ENCODE measurements around the gene SFMBT2. TPM values are rescaled to one million over a fixed set of nuclear protein-coding genes. Genes with fewer than 3 reads are reported as not detected.

SFMBT2 gene
- total RNA-seq, 1 experiment from 2014 or later: 0.02 TPM

- H3K36me3 ChIP-seq (ENCODE audit: control insufficient read depth in 1 of 2, insufficient read depth in 2 of 2, low read length in 2 of 2): no peaks in the 10 kb centered on the region
- DNase-seq (ENCODE audit: low read depth, low spot score) (no peak), ATAC-seq (no peak)
- 0 out of 2 replicates have a peak, but pooled peaks cover 4% of the 10 kb centered on the region for H3K27me3 ChIP-seq (ENCODE audit: insufficient read depth, low read length)
- RAD21 ChIA-PET (ENCODE audit: low non-redundant PET in 1 of 2, low total read pairs in 2 of 2, uncharacterized antibody in 2 of 2, unreplicated experiment in 2 of 2): no interaction called here
- H3K4me1 ChIP-seq (ENCODE audit: control insufficient read depth in 1 of 2, insufficient read depth in 2 of 2, low read length in 2 of 2): no peaks in the 10 kb centered on the region
- H3K9ac ChIP-seq (ENCODE audit: low read length): no peak overlapping the region
- intact Hi-C loops (cut with micrococcal nuclease): no loop called here
- no peaks in the 10 kb centered on the region for H4K20me1 ChIP-seq (ENCODE audit: insufficient read depth)
- BruUV-seq (replicated peaks): no TSS peak
- no peak overlapping the region for H2AFZ ChIP-seq (ENCODE audit: low read depth, low read length, poor library complexity, severe bottlenecking)
- no peaks in the 10 kb centered on the region for H3K9me3 ChIP-seq (ENCODE audit: control insufficient read depth in 1 of 2, insufficient read depth in 1 of 2, low read depth in 1 of 2, low read length in 2 of 2)
- no peaks in the 10 kb centered on the region for H3K79me2 ChIP-seq (ENCODE audit: insufficient read depth, low read length)
- H3K27ac ChIP-seq (ENCODE audit: low read depth, low read length): no peak overlapping the region
- H3K4me3 ChIP-seq (replicated peaks in 1 of 2; ENCODE audit: low read depth in 1 of 2, low read length in 2 of 2): no peak overlapping the region
- no peak for TF ChIP-seq FOSL1 (IDR thresholded peaks at IDR 0.05; ENCODE audit: low read depth)
- TF ChIP-seq EZH2 (IDR thresholded peaks at IDR 0.05): no peak
- TF ChIP-seq CBX3 (IDR thresholded peaks at IDR 0.05; ENCODE audit: low read depth): no peak
- TF ChIP-seq CEBPB (IDR thresholded peaks at IDR 0.05; ENCODE audit: low read depth): no peak
- no peak for TF ChIP-seq TCF7L2 (IDR thresholded peaks at IDR 0.05; ENCODE audit: borderline replicate concordance, extremely low read depth, insufficient read depth, insufficient read length)
- TF ChIP-seq MAX (IDR thresholded peaks at IDR 0.05): no peak
- no peak for TF ChIP-seq POLR2A (IDR thresholded peaks at IDR 0.05; ENCODE audit: borderline replicate concordance, extremely low read depth, insufficient read depth, insufficient read length)
- TF ChIP-seq SRF (IDR thresholded peaks at IDR 0.05; ENCODE audit: low read depth): no peak
- no peak for TF ChIP-seq CTCF (IDR thresholded peaks at IDR 0.05 in 2 of 3, conservative IDR thresholded peaks at IDR 0.05 in 1 of 3; ENCODE audit: borderline replicate concordance in 1 of 3, insufficient read depth in 1 of 3, low read depth in 2 of 3, low read length in 2 of 3)
- TF ChIP-seq POLR2AphosphoS5 (IDR thresholded peaks at IDR 0.05; ENCODE audit: low read depth, low read length): no peak
- no peak for TF ChIP-seq EZH2phosphoT487 (IDR thresholded peaks at IDR 0.05; ENCODE audit: borderline replicate concordance)
- no peak for TF ChIP-seq ATF3 (IDR thresholded peaks at IDR 0.05)
- TF ChIP-seq ZNF274 (IDR thresholded peaks at IDR 0.05; ENCODE audit: low read depth, low read length): no peak
- TF ChIP-seq RAD21 (IDR thresholded peaks at IDR 0.05; ENCODE audit: low read depth): no peak
- no peak for TF ChIP-seq ZBTB33 (IDR thresholded peaks at IDR 0.05; ENCODE audit: extremely low read depth, insufficient replicate concordance, low read length)
- no peak for TF ChIP-seq JUND (IDR thresholded peaks at IDR 0.05)
- TF ChIP-seq REST (IDR thresholded peaks at IDR 0.05; ENCODE audit: low read depth): no peak
- POLR2A ChIA-PET: no interaction called here
- CTCF ChIA-PET: no interaction called here
- no peak overlapping the region for H3K4me2 ChIP-seq (ENCODE audit: low read length)
- H3K9me2 ChIP-seq (ENCODE audit: insufficient read depth): no peaks in the 10 kb centered on the region
These were observed 114.8 kb downstream of the SFMBT2 start for GRCh38 chr10:7296076-7296475.

Data from HCT116 (cell line).